GM12891 (cell line): ENCODE results near the gene NPIPB6.
"Not testable (repeated sequence)": the region's sequence is repeated elsewhere in the genome, so short reads cannot be mapped to it uniquely, and the experiment has no call there.

Source experiments
- PAX5 ChIP-seq: IDR thresholded peaks from 2 replicates; pipeline ENCODE4 v1.6.1; 2011; ENCODE audit warnings: low read length, moderate library complexity, mild to moderate bottlenecking; ENCODE audit not compliant: insufficient read depth, severe bottlenecking
- POLR2A ChIP-seq: IDR thresholded peaks from 2 replicates; pipeline ENCODE4 v1.6.1; 2011; ENCODE audit warnings: low read depth, low read length, control low read depth
- POLR2AphosphoS5 ChIP-seq: IDR thresholded peaks from 2 replicates; pipeline ENCODE4 v1.6.1; 2011; ENCODE audit warnings: low read depth, low read length, control low read depth
- POU2F2 ChIP-seq: IDR thresholded peaks from 2 replicates; pipeline ENCODE4 v1.6.1; 2011; ENCODE audit warnings: low read depth, mild to moderate bottlenecking, control low read depth, low read length, moderate library complexity
- SPI1 ChIP-seq: IDR thresholded peaks from 2 replicates; pipeline ENCODE4 v1.6.1; 2011; ENCODE audit warnings: low read depth, low read length, control low read depth
- TAF1 ChIP-seq: IDR thresholded peaks from 2 replicates; pipeline ENCODE4 v1.6.1; 2011; ENCODE audit warnings: low read depth, low read length, control low read depth

DNA sequence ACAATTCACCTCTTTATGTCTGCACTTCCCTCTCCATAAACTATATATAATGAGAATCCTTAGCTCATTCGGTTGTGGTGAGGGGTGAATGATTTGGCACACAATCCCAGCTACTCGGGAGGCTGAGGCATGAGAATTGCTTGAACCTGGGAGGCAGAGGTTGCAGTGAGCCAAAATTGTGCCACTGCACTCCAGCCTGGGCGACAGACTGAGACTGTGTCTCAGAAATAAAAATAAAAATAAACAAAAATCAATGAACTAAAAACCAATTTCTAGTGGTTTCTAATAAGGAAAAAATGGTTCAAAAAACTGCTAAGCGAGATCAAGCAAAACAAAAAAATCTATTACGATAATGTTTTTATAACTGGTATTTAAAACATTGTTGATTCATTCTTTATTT lies at the start of gene NPIPB6:
- not testable (repeated sequence) for TF ChIP-seq POU2F2, PAX5, TAF1, POLR2AphosphoS5, POLR2A, SPI1
